ENCODE results near the gene TMEM9B.

GRCh38 chr11:9001736-9002135 is 37.5 kb upstream of the TMEM9B start:
- TF ChIP-seq CTCF (IDR thresholded peaks at IDR 0.05) (no peak), POLR2A (IDR thresholded peaks at IDR 0.05; ENCODE audit: low read length) (no peak), RNF2 (IDR thresholded peaks at IDR 0.05; ENCODE audit: borderline replicate concordance, low read depth) (no peak), RFX5 (IDR thresholded peaks at IDR 0.05) (no peak), ESRRA (IDR thresholded peaks at IDR 0.05; ENCODE audit: borderline replicate concordance, low read length) (no peak), ZNF302 (CRISPR knock-in tag; IDR thresholded peaks at IDR 0.05) (no peak), EP300 (IDR thresholded peaks at IDR 0.05) (no peak), CHD4 (IDR thresholded peaks at IDR 0.05; ENCODE audit: borderline replicate concordance) (no peak), SMC3 (IDR thresholded peaks at IDR 0.05) (no peak), ZFP36 (IDR thresholded peaks at IDR 0.05; ENCODE audit: borderline replicate concordance, partially characterized antibody) (no peak), PHF8 (IDR thresholded peaks at IDR 0.05; ENCODE audit: borderline replicate concordance, low read depth) (no peak), MAX (IDR thresholded peaks at IDR 0.05) (no peak), CBX2 (IDR thresholded peaks at IDR 0.05; ENCODE audit: borderline replicate concordance, low read depth) (no peak)

Measured in A549 (cell line).